ENCODE measurements around the gene MANSC4. TPM values are rescaled to one million over a fixed set of nuclear protein-coding genes. Genes with fewer than 3 reads are reported as not detected.
A peak's percentile ranks its signal among the peaks of the same experiment; 100 is the strongest.

MANSC4 gene
- total RNA-seq, 4 donors from 2014 or later, result not detected

DNA sequence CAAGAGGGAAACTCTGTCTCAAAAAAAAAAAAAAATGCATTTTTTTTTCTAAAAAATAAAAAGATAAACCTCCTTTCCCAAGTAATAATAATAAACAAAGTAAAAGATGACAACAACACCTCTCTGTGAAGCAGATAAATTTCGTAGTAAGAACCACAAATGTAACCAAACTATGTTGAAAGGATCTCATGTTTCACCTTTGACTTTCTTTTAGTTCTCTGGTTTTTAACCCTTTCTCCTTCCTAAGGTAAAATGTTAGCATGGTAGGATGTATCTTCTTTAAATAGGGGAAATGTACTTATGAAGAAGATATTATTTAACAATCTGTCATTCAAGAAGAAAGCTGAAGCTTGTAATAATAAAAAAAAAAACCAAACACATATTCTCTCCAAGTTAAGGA, 1.8 kb downstream of the MANSC4 start:
- H3K9me3 ChIP-seq, result no peaks in the 10 kb centered on the region
- 44 to 53% methylated on average over 1 of the region's 1 CpG for WGBS, 2 donors (ENCODE audit: low coverage in 1 of 2)
- no peaks in the 10 kb centered on the region for H3K36me3 ChIP-seq
- H3K4me1 ChIP-seq, result peaks cover 0 to 36% (median 3%) of the 10 kb centered on the region in 3 donors
- H3K27ac ChIP-seq, result peak overlapping the region in 1 of 4 donors; percentile 94
- no peaks in the 10 kb centered on the region for H3K27me3 ChIP-seq
- H3K4me3 ChIP-seq, result no peak overlapping the region
- no peak for ATAC-seq
- TF ChIP-seq EP300 (IDR thresholded peaks at IDR 0.05) (no peak), POLR2A (IDR thresholded peaks at IDR 0.05) (no peak), POLR2AphosphoS5 (IDR thresholded peaks at IDR 0.05) (no peak)
- TF ChIP-seq, protein P1, sequence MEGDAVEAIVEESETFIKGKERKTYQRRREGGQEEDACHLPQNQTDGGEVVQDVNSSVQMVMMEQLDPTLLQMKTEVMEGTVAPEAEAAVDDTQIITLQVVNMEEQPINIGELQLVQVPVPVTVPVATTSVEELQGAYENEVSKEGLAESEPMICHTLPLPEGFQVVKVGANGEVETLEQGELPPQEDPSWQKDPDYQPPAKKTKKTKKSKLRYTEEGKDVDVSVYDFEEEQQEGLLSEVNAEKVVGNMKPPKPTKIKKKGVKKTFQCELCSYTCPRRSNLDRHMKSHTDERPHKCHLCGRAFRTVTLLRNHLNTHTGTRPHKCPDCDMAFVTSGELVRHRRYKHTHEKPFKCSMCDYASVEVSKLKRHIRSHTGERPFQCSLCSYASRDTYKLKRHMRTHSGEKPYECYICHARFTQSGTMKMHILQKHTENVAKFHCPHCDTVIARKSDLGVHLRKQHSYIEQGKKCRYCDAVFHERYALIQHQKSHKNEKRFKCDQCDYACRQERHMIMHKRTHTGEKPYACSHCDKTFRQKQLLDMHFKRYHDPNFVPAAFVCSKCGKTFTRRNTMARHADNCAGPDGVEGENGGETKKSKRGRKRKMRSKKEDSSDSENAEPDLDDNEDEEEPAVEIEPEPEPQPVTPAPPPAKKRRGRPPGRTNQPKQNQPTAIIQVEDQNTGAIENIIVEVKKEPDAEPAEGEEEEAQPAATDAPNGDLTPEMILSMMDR (IDR thresholded peaks at IDR 0.05), result no peak

DNA sequence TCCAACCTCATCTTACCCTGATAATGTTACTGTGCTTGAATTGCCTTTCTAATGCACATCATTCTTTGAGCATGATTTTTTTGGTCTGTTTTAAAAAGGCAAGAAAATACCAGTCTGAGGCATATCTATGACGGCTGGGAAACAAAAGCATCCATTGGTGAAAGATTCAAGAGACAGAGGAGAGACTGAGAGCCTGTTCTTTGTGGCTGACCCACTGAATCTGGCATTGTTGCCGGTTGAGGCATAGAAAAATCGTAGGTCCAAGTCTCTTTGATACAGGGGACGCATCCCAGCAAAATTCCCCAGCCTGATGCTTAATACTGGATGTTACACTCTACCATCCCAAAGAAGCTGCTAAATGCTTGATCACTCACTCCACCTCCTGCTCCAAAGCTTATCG, 2.9 kb downstream of the MANSC4 start:
- H3K4me1 ChIP-seq, result peaks cover 0 to 25% (median 3%) of the 10 kb centered on the region in 3 donors
- H3K27me3 ChIP-seq, result no peaks in the 10 kb centered on the region
- no peak overlapping the region for H3K27ac ChIP-seq
- TF ChIP-seq POLR2AphosphoS5 (IDR thresholded peaks at IDR 0.05), result no peak
- TF ChIP-seq, protein P1 (IDR thresholded peaks at IDR 0.05), result no peak
- ATAC-seq, result no peak
- WGBS, 2 donors (ENCODE audit: low coverage in 1 of 2), result 80 to 83% methylated on average over 3 to 5 of the region's 5 CpGs
- H3K4me3 ChIP-seq, result no peak overlapping the region
- no peaks in the 10 kb centered on the region for H3K36me3 ChIP-seq
- no peaks in the 10 kb centered on the region for H3K9me3 ChIP-seq

DNA sequence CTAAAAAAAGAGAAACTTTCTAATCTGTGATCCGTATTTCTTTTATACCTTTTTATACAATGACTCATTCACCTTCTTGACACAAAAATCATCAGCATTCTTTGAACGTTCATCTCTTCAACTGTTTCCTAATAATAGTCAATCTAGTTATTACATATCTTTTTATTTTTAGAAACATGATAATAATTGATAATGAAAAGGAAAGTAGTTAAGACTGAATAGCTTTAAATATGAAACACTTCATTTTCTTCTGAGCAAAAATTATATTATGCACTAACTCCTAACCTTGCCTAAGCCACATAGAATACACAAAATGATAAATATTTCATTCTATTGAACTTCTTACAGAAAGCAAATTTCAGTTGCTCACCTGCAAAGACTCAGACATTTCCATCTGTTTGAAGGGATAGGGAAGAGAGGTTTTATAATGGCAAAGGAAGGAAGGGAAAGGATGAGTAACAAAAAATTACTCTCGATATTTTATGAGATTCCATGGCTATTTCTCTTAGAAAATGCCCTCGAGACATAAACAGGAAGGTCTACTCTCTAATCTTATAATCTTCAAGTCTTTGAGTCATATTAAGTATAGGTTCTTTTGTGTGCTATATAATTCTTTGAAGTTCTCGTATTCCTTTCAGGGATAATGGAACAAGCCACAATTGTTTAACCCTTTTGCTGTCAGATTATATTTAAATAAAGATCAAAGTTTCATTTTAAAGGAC, 7.5 kb downstream of the MANSC4 start:
- TF ChIP-seq POLR2A (IDR thresholded peaks at IDR 0.05) (no peak), POLR2AphosphoS5 (IDR thresholded peaks at IDR 0.05) (no peak), EP300 (IDR thresholded peaks at IDR 0.05) (no peak)
- TF ChIP-seq, protein P1 (IDR thresholded peaks at IDR 0.05), result no peak
- H3K36me3 ChIP-seq, result no peaks in the 10 kb centered on the region
- no peaks in the 10 kb centered on the region for H3K27me3 ChIP-seq
- H3K4me3 ChIP-seq, result no peak overlapping the region
- H3K27ac ChIP-seq, result no peak overlapping the region
- WGBS, 2 donors (ENCODE audit: low coverage in 1 of 2), result 54 to 58% methylated on average over 5 of the region's 5 CpGs
- H3K9me3 ChIP-seq, result no peaks in the 10 kb centered on the region
- no peak for ATAC-seq
- no peaks in the 10 kb centered on the region for H3K4me1 ChIP-seq

DNA sequence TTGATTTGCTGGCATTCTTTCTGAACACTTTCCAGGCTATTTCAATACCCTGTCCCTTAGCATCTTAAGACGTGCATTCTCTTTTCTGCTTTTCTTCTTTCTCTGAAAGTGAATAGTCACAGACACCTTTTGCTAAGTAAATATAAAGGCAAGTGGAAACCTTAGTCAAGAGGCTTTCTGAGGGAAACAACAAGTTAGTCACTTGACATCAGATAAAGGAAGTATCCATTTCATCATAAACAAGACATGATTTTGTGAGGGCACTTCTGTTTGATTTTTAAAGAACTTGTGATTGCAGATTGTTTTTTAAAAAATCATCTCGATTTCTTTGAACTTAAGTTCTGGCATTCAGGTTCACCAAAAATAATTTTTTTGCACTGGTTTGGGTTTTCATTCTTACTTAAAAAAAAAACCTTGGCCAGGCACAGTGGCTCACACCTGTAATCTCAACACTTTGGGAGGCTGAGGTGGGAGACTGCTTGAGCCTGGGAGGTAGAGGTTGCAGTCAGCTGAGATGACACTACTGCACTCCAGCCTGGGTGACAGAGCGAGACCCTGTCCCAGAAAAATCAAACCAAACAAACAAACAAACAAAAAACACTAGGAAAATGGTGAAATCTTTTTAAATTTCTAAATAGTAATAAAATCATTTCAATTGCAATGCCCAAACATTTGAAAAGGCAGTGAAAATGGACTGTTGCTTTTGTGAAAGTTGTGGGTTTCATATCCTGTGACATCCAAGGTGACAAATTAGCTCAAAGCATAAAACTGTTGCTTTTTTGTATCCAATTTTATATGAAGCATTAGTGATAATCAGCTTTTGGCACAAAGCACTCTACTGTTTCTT, 8.3 kb downstream of the MANSC4 start:
- H3K27me3 ChIP-seq, result no peaks in the 10 kb centered on the region
- no peak overlapping the region for H3K27ac ChIP-seq
- no peaks in the 10 kb centered on the region for H3K4me1 ChIP-seq
- H3K9me3 ChIP-seq, result no peaks in the 10 kb centered on the region
- H3K36me3 ChIP-seq, result no peaks in the 10 kb centered on the region
- no peak for ATAC-seq
- no peak overlapping the region for H3K4me3 ChIP-seq
- TF ChIP-seq POLR2A (IDR thresholded peaks at IDR 0.05), result no peak
- TF ChIP-seq POLR2AphosphoS5 (IDR thresholded peaks at IDR 0.05), result no peak
- no peak for TF ChIP-seq EP300 (IDR thresholded peaks at IDR 0.05)
- TF ChIP-seq, protein P1 (IDR thresholded peaks at IDR 0.05), result no peak
- 68 to 75% methylated on average over 1 to 3 of the region's 3 CpGs for WGBS, 2 donors (ENCODE audit: low coverage in 1 of 2)
